Panc1 (cell line): ENCODE results near the gene GRID1.

Source experiments
- CTCF ChIP-seq: fragments of 450-650 bp; IDR thresholded peaks from 2 replicates; pipeline ENCODE4 v1.5.1; 2017; ENCODE audit warnings: mild to moderate bottlenecking
- POLR2AphosphoS5 ChIP-seq: IDR thresholded peaks from 2 replicates; pipeline ENCODE4 v1.6.1; 2012; ENCODE audit warnings: mild to moderate bottlenecking, low read depth, low read length, moderate library complexity
- REST ChIP-seq, 2 experiments: IDR thresholded peaks; 2 replicates each; pipeline ENCODE4 v1.6.1; 2011 to 2012; ENCODE audit warnings: low read depth in 2 of 2, control low read depth in 1 of 2, low read length in 1 of 2, mild to moderate bottlenecking in 1 of 2, moderate library complexity in 1 of 2; ENCODE audit not compliant: insufficient read depth in 1 of 2

DNA sequence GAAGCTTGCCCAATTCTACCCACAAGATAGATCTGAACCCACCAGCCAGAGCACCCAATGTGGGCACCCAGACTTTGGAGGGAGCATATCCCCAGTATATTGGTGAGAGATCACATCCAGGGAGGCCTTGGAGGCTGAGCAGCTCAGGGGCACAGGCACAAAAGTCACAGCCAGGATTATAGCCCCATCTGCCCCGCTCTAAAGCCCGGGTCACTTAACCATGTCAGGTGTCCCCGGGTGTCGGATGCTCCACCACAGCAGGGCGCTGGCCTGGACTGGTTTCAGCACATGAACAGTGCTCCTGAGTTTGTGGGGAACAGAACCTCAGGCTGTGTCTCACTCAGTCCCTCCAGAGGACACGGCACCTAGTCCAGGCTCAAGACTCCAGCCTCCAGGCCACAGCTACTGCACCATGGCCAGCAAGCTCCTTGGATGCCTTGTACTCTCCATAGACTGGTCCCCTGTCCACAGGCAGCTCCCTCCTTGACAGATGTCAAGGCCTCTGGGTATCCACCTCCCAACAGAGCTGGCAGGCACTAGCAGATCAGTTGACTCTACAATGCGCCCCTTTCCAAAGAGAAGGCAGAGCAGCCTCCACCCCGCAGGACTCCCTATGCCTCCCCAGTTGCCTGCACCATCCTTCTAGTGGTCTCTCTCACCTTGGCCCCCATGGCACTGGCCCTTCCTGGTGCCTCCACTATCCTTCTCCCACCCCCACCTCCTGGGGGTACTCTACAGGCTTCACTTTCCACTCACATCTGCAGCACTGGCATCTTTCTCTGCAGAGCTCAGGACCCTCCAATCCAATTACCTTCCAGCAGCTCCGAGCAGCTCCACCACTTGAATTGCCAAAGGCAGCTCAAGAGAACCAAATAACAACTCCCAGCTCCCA, 306.0 kb downstream of the GRID1 start:
- TF ChIP-seq CTCF (no peak), REST (IDR thresholded peaks at IDR 0.05; ENCODE audit: insufficient read depth in 1 of 2, low read depth in 2 of 2, low read length in 1 of 2) (no peak), POLR2AphosphoS5 (no peak)
